CD4-positive, alpha-beta T cell treated with Interleukin-1 beta for 1 hour (primary cell): ENCODE results near the gene VIT.
A peak's percentile ranks its signal among the peaks of the same experiment; 100 is the strongest.
"Not testable (repeated sequence)": the region's sequence is repeated elsewhere in the genome, so short reads cannot be mapped to it uniquely, and the experiment has no call there.

Source experiments
- DNase-seq, 2 donors: peaks; one replicate each; pipeline ENCODE4 v3.0.0-alpha.2; 2020 to 2022

Gene VIT

DNA sequence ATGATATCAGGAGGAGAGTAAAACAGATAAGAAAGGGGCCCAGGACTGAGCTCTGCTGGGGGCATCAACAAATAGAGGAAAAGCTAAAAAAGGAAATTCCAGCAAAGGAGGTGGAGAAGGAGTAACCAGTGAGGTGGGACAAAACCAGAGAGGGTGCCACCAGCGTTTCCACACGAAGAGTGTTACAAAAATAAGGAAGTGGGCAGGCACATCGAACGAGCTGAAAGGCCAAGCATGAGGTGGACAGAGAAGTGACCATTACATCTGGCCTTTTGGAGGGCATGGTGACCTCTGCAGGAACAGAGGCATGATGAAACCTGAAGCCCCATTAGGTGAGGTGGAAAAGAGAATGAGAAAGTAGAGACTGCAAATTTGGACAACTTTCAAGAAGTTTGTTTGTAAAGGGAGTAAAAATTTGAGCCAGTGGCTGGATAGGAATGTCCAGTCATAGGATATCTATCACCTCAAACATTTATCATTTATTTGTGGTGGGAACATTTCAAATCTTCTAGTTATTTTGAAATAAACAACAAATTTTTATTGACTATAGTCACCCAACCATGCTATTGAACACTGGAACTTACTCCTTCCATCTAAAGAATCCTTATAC, 18.4 kb upstream of the VIT start:
- peak in 1 of 2 donors; percentile 6 for DNase-seq

DNA sequence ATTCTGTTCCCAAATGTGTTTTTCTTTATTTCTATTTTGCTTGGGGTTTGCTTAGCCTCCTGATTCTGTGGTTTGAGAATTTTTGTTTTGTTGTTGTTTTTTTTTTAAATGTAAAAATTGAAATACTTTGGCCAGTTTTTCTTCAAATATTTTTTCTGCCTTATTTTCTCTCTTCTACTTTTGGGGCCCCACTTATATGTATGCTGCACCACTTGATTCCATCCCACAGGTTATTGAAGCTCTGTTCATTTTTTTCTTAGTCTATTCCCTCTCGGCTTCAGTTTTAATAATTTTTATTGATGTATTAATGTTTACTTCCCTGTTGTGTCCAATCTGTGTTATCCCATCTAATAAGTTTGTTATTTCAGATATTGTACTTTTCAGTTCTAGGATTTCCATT, 17.7 kb upstream of the VIT start:
- DNase-seq, result no peak

DNA sequence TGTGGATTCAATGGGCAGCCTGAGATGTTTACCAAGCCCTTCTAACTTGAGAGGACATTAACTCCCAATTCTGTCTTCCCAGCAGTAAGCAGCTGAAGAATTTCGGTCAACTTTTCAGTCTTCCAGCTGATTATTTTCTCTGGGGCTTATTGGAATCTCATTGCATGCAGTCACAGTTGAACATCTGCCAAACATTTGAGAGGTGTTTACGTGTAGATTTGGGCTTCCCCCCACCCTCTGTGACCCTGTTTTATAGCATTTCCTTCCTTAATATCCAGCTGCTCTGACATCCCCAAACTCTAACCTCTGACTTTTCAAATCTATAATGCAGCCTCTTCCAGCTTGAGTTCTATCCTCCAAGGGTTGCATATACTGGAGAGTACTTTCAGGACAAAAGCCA, 16.5 kb upstream of the VIT start:
- no peak for DNase-seq

DNA sequence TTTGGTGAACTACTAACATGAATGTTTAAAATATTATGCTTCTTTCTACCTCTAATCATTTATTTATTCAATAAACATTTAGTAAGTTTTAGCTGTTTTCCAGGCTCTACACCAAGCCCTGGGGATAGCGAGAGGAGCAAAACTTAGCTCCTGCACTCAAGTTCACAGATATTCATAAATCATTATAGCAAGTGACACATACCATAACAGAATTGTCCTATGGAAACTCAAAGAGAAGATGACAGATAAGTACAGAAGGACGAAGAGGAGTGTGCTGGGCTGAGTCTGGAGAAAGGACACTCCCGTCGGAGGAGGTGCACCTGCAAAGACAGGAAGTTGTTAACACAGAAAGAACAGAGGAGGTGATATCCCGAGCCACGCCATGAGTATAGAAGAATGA, 13.9 kb upstream of the VIT start:
- DNase-seq, result no peak

DNA sequence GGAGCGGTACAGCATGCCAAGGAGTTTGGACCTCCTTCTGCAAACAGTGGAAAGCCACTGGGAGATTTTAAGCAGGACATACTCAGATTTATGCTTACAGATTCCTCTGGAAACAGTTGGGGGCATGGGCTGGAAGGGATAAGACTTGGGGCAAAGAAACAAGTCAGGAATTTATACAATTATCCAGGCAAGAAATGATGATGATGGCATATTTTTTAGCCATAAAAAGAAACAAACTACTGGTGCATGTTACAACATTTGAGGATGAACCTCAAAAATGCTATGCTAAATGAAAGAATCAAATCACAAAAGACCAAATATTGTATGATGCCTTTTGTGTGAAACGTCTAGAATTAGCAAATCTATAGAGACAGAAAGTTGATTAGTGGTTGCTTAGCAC, 13.5 kb upstream of the VIT start:
- DNase-seq, result no peak

DNA sequence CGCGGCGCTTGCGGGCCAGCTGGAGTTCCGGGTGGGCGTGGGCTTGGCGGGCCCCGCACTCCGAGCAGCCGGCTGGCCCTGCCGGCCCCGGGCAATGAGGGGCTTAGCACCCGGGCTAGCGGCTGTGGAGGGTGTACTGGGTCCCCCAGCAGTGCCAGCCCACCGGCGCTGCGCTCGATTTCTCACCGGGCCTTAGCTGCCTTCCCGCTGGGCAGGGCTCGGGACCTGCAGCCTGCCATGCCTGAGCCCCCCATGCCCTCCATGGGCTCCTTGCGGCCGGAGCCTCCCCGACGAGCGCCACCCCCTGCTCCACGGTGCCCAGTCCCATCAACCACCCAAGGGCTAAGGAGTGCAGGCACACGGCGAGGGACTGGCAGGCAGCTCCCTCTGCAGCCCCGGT, 8.2 kb upstream of the VIT start:
- DNase-seq, result not testable (repeated sequence)

DNA sequence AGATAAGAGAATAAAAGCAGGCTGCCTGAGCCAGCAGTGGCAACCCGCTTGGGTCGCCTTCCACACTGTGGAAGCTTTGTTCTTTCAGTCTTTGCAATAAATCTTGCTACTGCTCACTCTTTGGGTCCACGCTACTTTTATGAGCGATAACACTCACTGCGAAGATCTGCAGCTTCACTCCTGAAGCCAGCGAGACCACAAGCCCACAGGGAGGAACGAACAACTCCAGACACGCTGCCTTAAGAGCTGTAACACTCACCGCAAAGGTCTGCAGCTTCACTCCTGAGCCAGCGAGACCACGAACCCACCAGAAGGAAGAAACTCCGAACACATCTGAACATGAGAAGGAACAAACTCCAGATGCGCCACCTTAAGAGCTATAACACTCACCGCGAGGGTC, 7.5 kb upstream of the VIT start:
- DNase-seq, result not testable (repeated sequence)

DNA sequence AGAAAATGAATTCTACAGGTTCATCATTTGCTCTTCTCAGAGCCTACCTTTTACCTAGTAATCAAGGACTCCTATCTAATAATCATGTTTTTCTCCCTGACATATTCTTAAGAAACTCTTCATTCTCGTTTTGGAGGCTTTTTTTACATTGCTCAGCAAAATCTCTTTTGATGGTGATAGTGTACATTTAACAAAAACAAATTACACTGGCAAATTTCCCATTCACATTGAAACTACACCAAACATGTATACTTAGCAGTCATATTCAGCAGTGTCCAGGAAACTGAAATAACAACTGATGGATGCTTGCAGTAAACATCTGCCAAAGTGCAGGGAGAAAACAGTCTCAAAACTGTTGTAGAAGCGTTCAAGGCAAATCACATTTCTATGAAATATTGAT, 4.4 kb upstream of the VIT start:
- no peak for DNase-seq

DNA sequence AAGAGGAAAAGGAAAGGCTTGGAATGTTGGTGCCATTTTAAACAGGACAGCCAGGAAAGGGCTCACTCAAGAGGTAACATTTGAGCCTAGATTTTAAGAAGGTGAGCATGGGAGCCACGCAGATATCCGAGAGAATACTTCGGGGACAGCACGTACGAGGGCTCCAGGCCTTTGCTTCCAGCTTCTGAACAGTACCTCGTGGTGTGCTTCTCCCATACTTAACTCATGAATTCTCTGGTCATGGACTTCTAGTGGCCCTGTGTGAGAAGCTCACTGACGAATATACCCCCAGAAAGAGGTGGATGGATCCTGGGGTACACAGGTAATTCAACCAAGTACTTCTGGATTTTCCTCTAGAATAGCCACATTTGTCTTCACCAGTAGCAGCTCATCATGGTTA, 2.7 kb upstream of the VIT start:
- DNase-seq, result no peak

DNA sequence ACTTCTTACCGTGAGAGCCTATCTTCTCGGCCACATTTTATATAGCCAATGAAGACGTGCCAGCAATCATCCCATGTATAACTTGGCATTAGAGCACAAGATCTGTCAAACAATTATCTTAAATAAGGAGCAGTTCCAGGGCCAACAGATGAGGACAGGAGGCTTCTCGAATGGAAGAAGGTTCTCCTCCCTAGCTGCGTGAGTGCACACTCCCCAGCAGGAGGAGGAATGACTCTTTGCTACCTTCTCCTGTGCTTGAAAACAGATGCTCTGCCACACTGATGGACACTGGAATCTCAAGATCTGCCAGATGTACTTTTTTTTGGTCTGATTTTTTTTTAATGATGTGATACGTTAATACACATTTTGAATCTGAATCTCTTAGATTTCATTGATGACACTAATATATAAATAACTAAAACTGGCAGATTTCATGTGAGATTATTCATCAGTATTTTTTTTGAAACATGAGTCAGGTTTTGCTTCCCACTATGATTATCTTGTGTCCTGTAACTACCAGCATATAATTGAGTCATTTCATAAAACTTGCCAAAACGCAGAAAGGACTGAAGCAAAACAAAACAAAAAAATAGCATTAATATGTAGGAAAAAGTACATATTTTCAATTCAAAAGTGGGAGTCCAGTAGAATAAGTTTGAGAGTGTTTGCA, 626 bp upstream of the VIT start:
- no peak for DNase-seq

DNA sequence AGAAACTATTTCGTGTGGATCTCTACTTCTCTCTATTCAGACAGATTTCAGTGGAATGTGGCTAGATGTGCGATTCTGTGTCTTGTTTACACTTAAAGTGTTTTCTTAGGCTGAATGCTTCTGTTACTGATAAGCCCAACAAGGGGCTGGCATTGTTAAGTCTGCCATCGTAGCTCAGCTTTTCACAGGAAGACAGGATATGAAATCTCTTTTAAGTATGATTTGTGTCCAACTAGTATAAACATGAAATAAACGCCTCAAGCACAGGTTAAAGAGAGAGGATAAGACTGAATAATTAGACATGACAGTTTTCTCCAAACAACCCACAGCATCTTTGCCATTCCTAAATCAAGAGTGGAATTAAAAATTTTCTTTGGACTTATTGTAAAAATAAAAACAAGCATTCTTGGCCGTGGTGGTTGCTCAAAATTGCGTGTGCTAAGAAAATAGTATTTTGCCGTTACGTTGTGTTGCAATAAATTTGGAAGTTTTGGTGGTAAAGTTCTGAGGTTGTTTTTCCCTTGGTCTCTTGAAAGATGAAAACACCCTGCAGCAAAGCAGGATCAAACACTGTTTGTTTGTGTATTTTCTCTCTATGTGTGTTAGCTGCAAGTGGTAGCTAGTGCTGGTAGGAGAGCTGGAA, 1.0 kb downstream of the VIT start:
- no peak for DNase-seq

DNA sequence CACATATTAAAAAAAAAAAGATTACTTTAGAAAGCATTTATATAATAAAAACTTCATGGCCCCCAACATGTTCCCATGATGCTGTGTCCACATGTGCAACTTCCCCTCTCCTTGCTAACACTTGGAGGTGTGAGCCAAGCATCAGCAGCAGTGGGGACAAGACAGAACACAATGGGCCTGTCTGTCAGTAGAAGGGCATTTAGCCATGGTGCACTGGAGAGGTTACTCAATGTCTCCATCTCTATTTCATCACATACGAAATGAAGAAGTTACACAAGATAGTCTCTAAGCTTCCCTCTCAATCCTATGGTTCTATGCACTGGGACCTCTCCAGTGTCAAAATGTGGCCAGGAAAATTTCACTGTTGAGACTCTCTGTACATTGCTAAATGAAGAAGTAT, 2.5 kb downstream of the VIT start:
- DNase-seq, result peak in 1 of 2 donors; percentile 9

DNA sequence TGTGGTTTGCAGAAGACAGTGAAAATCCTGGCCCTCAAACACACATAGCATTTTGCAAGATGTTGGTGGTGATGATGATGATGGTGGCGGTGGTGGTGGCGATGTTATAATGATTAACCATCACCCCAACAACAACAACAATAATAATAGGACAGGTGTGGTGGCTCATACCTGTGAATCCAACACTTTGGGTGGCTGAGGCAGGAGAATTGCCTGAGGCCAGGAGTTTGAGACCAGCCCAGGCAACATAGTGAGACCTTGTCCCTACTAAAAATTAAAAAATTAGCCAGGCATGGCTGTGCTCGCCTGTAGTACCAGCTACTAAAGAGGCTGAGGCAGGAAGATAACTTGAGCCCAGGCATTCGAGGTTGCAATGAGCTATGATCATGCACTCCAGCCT, 3.8 kb downstream of the VIT start:
- no peak for DNase-seq

DNA sequence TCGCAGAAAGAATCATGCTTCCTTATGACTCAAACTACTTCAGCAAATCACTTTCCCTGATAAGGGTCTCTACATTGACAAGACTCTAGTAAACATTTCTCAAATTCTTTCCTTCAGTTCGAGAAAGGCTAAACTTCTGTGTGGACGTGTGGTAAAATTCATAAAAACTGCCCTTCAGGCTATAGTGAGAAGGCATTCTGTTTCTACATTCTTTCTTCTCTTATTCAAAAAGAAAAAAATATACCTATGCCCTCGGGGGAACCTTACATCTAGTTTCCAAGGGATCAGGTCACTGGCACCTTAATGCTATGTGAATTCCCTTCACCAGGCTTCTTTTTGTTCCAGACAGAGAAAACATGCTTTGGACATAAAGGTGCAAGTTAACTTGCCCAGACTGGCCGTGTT, 4.9 kb downstream of the VIT start:
- no peak for DNase-seq

DNA sequence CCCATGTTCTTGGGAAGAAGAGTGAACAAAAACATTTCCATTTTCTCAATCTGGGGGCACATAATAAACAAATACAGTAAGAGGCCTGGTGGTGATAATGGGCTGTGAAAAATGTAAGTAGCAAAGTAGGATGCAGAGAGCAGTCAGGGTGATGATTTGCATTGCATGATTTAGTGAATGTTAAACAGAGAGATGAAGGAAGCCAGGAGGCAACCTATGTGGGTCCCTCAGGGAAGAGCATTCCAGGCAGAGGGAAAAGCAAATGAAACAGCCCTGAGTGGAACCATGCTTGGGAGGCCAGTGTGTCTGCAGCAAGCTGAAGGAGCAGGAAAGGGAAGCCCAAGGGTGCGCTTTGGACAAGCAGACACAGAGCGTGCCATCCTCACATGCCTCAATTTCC, 5.4 kb downstream of the VIT start:
- no peak for DNase-seq

DNA sequence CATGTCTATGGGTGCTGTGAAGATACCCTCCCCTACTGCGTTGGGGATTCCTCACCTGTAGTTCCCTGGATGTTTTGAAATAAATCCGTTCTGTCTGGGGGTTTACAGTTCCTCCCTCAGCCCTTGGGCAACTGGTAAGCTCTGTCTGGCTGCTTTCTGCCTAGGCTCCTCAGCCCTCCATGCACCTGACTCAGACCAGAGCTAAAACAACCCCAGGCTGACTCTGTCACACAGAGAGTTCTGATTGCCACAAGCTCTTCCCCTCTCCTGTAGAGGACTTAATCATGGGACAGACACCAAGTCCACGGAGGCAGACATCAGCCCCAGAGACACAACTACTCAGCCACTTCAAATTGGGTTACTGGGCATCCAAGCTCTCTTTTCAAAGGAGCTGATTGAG, 6.3 kb downstream of the VIT start:
- DNase-seq, result no peak

DNA sequence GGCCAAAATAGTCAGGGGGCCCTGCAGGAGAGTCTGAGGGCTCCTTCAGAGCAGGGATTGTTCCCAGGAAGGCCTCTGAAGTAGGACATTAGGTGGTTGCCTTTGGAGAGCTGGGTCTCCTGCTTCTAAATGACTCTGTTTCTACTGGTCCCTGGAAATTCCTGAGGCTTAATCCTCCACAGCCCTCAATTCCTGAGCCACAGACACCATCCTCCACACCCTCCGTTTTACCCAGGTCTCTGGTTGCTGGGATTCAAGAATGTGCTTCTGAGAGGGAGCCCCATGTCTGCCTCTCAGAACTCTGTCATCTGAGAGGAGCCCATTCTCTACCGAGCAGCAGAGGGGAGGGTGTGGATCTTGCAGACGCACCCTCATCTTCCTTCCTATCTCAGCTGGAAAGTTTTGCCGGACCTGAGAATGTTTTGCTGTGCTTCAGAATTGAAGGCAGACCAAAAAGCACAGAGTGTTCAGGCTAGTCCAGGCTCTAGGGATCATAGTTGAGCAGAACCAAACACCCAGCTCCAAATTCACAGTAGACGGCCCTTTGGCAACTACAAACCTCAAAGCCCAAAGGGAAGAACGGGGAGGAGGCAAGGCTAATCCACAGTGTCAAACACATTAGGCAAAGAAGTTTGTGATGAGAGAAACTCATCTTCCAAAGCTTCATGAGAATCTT, 8.1 kb downstream of the VIT start:
- DNase-seq, result no peak

DNA sequence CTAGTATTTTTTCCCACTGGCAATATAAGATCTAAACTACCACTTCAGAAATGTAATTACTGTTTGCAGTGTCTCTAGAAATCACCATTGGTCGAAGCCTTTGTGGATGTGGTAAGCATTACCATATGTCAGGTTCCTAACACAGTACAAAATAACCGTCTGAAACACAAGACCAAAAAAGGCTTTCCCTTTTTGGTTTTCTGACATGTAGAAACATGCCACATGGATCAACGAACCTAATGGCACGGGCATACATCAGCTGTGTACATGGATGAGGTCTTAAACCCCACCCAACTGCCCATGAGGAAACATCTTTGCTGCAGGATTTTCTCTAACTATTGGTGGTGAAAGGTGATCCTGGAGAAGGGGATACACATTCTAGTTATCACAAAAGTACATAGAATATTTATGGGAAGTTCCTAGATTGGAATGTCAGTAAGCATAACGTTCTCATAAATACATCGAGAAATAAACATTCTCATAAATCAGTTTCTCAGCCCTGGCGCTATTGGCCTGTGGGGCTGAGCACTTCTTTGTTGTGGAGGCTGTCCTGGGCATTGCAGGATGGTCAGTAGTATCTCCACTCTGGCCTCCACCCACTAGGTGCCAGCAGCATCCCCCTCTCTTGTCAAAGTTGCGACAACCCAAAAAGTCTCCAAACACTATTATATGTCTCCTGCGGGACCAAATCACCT, 9.0 kb downstream of the VIT start:
- no peak for DNase-seq

DNA sequence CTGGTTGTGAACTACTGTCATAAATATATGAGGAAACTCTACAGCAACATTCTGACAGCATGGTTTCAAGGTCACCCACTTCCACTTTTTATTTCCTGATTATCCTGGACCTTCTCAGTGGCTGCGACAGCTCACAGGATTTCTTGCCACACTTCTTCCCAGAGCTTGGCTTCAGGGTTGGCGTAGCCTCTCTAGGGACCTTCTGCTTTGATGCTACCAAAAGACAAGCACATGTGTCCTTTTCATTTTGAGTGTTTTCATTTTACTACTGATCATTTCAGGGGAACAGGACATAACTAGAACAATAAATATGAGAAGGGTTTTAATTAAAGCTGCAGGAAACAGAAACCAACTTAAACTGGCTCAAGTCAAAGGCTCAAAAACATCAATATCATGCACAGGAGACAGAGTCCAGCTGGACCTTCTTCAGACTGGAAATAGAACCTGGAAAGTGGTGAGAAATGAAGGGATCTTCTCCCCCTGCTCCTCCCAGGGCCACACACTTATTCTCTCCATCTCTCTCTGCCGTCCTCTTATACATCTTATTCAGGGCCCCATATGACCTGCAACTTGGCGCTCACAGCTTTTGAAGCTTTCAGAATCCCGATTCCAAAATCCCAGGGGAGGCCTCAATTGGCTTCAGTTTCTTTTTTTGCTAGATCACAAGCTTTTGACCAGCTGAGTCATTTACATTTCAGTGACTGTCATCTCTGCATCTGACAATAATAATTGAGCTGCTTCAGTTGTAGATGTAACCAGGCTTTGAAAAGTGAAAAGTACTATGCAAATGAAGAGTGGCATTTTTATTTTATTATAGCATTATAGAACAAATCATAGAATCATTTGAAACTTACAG, 9.7 kb downstream of the VIT start:
- DNase-seq, result no peak

DNA sequence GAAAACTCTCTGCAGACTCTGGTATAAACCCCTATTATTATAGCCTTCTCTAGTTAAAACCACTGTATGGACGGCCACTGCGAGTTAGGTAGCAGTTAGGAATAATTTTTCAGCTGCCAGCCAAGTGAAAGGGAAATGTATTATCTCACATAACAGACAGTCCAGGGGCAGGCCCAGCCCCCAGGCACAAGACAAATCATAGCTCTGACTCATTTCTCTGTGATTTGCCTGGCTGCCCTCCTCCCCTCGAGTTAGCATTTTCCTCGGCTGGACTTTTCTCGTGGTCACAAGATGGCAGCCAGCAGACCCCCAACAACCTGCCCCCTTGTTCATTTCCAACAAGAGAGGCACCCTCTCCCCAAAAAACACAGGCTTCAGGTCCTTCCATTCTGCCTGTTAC, 10.5 kb downstream of the VIT start:
- no peak for DNase-seq

DNA sequence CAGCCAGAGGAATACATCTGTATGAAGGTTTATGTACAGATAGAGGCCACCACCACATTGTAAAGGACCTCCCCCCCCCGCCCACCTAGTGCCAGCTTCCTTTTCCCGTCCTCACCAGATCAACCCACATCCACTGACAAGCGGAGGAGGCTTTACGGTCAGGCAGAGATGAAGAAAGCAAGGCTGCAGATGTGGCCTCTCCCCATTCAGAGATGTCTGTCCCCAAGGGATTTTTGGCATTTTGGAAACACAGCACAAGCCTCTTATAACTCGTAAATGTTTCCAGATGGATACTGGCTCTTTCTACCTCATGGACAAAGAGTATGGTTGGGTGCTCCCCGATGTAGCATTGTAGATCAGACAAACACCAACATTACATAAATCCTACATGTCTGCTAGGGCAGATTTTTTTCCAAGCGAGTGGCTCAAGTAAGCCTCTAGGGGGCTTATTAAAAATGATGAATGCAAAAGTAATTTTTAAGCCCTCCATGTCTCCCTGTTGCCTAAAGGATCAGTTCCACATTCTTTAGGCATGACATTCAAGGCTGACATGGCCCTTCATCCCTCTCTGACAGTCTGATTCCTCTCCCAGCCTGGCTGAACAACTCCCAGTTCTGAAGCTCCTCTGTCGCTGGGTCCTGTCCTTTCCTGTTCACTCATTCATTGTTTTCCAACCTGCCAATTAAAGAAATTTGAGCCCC, 11.7 kb downstream of the VIT start:
- DNase-seq, result no peak
